ENCODE data around the gene SLC25A34. TPM values are rescaled to one million over a fixed set of nuclear protein-coding genes. Genes with fewer than 3 reads are reported as not detected.

Gene SLC25A34
- total and polyA plus RNA-seq, 4 donors, result 1.6 to 4.2 (median 2.2) TPM

DNA sequence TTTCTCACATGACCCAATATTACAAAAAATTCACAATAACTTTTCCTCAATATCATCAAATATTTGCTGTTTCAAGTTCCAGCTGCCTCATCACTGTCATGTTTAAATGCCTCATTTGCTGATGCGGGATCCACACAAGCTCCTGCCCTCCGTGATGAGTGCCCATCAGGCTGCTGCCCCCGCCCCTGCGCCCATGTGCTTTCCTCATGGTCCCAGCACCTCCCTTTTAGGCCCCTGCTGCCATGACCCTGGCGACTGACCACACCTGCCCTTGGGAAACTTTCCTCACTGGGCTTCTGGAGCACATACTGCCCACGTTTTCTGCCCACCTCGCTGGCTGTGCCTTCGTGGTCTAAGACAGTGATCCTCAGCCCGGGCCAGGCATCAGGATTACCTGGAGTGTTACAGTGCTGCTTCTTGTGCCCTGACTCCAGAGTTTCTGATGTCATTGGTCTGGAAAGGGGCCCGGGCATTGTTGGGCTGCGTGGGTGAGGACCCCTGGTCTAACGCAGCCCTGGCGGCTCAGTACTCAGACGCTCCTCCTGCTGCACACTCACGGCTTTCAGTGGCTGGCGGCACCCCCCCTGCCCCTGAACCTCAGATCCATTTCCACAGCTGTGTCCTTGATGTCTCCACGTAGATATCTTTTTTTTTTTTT is 31.4 kb upstream of the SLC25A34 start:
- Histone ChIP-seq H3K36me3 (ENCODE audit: control insufficient read depth in 4 of 4, insufficient read depth in 4 of 4, low read length in 4 of 4) (peaks cover 0 to 7% (median 3%) of the 10 kb centered on the region in 4 donors), H3K27me3 (ENCODE audit: control insufficient read depth in 3 of 3, insufficient read depth in 3 of 3, low read length in 2 of 3) (no peaks in the 10 kb centered on the region), H3K9me3 (ENCODE audit: control insufficient read depth in 4 of 4, insufficient read depth in 3 of 4, low read length in 3 of 4) (peaks cover 0 to 2% (median 0%) of the 10 kb centered on the region in 4 donors), H3K27ac (ENCODE audit: low read depth in 1 of 2, low read length in 1 of 2) (peak overlapping the region; percentile 66 to 74), H3K4me1 (ENCODE audit: control insufficient read depth in 5 of 5, insufficient read depth in 5 of 5, low read length in 5 of 5) (peaks cover 13 to 24% (median 18%) of the 10 kb centered on the region in 5 donors), H3K9ac (ENCODE audit: insufficient read depth in 1 of 2, low read length in 2 of 2) (no peak overlapping the region), H3K4me3 (no peak overlapping the region)
- TF ChIP-seq, protein P1, sequence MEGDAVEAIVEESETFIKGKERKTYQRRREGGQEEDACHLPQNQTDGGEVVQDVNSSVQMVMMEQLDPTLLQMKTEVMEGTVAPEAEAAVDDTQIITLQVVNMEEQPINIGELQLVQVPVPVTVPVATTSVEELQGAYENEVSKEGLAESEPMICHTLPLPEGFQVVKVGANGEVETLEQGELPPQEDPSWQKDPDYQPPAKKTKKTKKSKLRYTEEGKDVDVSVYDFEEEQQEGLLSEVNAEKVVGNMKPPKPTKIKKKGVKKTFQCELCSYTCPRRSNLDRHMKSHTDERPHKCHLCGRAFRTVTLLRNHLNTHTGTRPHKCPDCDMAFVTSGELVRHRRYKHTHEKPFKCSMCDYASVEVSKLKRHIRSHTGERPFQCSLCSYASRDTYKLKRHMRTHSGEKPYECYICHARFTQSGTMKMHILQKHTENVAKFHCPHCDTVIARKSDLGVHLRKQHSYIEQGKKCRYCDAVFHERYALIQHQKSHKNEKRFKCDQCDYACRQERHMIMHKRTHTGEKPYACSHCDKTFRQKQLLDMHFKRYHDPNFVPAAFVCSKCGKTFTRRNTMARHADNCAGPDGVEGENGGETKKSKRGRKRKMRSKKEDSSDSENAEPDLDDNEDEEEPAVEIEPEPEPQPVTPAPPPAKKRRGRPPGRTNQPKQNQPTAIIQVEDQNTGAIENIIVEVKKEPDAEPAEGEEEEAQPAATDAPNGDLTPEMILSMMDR (IDR thresholded peaks at IDR 0.05; ENCODE audit: control extremely low read depth, extremely low read depth), result no peak
- DNase-seq, result no peak
- no peak for ATAC-seq (ENCODE audit: insufficient read depth, low FRiP score)
- 88 to 90% methylated on average over 17 of the region's 17 CpGs for WGBS, 2 donors

GRCh38 chr1:15705184-15705566 is 30.9 kb upstream of the SLC25A34 start:
- no peaks in the 10 kb centered on the region for H3K27me3 ChIP-seq (ENCODE audit: control insufficient read depth in 3 of 3, insufficient read depth in 3 of 3, low read length in 2 of 3)
- H3K27ac ChIP-seq (ENCODE audit: low read depth in 1 of 2, low read length in 1 of 2), result no peak overlapping the region
- H3K9ac ChIP-seq (ENCODE audit: insufficient read depth in 1 of 2, low read length in 2 of 2), result no peak overlapping the region
- peaks cover 0 to 2% (median 0%) of the 10 kb centered on the region in 4 donors for H3K9me3 ChIP-seq (ENCODE audit: control insufficient read depth in 4 of 4, insufficient read depth in 3 of 4, low read length in 3 of 4)
- peaks cover 13 to 20% (median 15%) of the 10 kb centered on the region in 5 donors for H3K4me1 ChIP-seq (ENCODE audit: control insufficient read depth in 5 of 5, insufficient read depth in 5 of 5, low read length in 5 of 5)
- ATAC-seq (ENCODE audit: insufficient read depth, low FRiP score), result no peak
- 94 to 97% methylated on average over 11 of the region's 11 CpGs for WGBS, 2 donors
- H3K4me3 ChIP-seq, result no peak overlapping the region
- peaks cover 0 to 7% (median 3%) of the 10 kb centered on the region in 4 donors for H3K36me3 ChIP-seq (ENCODE audit: control insufficient read depth in 4 of 4, insufficient read depth in 4 of 4, low read length in 4 of 4)
- TF ChIP-seq, protein P1 (IDR thresholded peaks at IDR 0.05; ENCODE audit: control extremely low read depth, extremely low read depth), result no peak
- DNase-seq, result no peak

GRCh38 chr1:15706751-15707150 is 29.3 kb upstream of the SLC25A34 start:
- TF ChIP-seq, protein P1 (IDR thresholded peaks at IDR 0.05; ENCODE audit: control extremely low read depth, extremely low read depth), result no peak
- Histone ChIP-seq H3K27me3 (ENCODE audit: control insufficient read depth in 3 of 3, insufficient read depth in 3 of 3, low read length in 2 of 3) (no peaks in the 10 kb centered on the region), H3K4me3 (no peak overlapping the region), H3K9me3 (ENCODE audit: control insufficient read depth in 4 of 4, insufficient read depth in 3 of 4, low read length in 3 of 4) (peaks cover 0 to 2% (median 0%) of the 10 kb centered on the region in 4 donors), H3K27ac (ENCODE audit: low read depth in 1 of 2, low read length in 1 of 2) (no peak overlapping the region), H3K9ac (ENCODE audit: insufficient read depth in 1 of 2, low read length in 2 of 2) (no peak overlapping the region), H3K36me3 (ENCODE audit: control insufficient read depth in 4 of 4, insufficient read depth in 4 of 4, low read length in 4 of 4) (peaks cover 0 to 7% (median 3%) of the 10 kb centered on the region in 4 donors), H3K4me1 (ENCODE audit: control insufficient read depth in 5 of 5, insufficient read depth in 5 of 5, low read length in 5 of 5) (peaks cover 9 to 14% (median 13%) of the 10 kb centered on the region in 5 donors)
- WGBS, 2 donors, result 64 to 80% methylated on average over 7 of the region's 7 CpGs
- peak; percentile 44 for ATAC-seq (ENCODE audit: insufficient read depth, low FRiP score)
- DNase-seq, result no peak
